ENCODE results near the gene PHKG1. TPM values are rescaled to one million over a fixed set of nuclear protein-coding genes. Genes with fewer than 3 reads are reported as not detected.
A peak's percentile ranks its signal among the peaks of the same experiment; 100 is the strongest.
"Not testable (repeated sequence)": the region's sequence is repeated elsewhere in the genome, so short reads cannot be mapped to it uniquely, and the experiment has no call there.

PHKG1 gene
- 10 to 100 TPM; 11.7 to 27.3 TPM for total RNA-seq

DNA sequence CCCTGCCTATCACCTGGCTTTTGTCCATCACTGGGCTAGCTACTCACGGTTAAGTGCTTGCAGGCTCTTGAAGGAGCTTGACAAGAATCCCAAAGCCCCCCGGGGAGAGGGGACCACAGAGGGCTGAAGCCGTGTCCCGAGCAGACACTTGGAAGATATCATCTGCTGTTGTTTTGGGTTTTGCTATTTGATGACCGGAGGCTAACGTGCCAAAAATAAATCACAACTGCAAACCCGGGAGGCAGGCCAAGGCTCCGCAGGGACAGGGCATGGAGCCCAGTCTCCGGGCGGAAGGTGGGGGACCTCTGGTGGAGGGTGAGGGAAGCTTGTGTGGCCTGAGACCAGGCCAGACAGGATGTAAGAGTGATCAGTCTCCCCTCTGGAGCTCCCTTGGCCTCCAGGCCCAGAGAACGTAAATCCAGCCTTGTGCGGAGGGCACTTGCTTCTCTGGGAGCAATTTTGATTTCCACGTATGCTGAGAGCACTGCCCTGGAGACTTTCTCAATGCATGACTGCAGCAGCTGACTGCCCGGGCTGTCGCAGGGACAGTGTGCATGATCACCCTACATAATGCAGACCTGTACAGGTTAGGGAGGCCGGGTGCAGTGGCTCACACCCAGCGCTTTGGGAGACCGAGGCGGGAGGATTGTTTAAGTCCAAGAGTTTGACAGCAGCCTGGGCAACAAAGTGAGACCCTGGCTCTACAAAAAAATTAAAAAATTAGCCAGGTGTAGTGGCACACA lies at the start of gene PHKG1:
Gene PHKG1, minus strand, starts transcription at position 164 of the 743 bp plus-strand sequence. CDS start 4,011 bp downstream, outside the sequence.
- peak within 1 kb of the TSS; percentile 77 to 90 for H3K27ac ChIP-seq
- H3K4me1 ChIP-seq, result peaks cover 0 to 42% of the 10 kb centered on the region in 2 donors
- no peaks in the 10 kb centered on the region for H3K27me3 ChIP-seq
- TF ChIP-seq, protein P1, sequence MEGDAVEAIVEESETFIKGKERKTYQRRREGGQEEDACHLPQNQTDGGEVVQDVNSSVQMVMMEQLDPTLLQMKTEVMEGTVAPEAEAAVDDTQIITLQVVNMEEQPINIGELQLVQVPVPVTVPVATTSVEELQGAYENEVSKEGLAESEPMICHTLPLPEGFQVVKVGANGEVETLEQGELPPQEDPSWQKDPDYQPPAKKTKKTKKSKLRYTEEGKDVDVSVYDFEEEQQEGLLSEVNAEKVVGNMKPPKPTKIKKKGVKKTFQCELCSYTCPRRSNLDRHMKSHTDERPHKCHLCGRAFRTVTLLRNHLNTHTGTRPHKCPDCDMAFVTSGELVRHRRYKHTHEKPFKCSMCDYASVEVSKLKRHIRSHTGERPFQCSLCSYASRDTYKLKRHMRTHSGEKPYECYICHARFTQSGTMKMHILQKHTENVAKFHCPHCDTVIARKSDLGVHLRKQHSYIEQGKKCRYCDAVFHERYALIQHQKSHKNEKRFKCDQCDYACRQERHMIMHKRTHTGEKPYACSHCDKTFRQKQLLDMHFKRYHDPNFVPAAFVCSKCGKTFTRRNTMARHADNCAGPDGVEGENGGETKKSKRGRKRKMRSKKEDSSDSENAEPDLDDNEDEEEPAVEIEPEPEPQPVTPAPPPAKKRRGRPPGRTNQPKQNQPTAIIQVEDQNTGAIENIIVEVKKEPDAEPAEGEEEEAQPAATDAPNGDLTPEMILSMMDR (IDR thresholded peaks at IDR 0.05), result peak; percentile 56 to 81
- DNase-seq (ENCODE audit: low spot score), result peak; percentile 85
- peak within 1 kb of the TSS; percentile 28 to 41 for H3K4me3 ChIP-seq
- no peaks in the 10 kb centered on the region for H3K9me3 ChIP-seq
- no peaks in the 10 kb centered on the region for H3K36me3 ChIP-seq

DNA sequence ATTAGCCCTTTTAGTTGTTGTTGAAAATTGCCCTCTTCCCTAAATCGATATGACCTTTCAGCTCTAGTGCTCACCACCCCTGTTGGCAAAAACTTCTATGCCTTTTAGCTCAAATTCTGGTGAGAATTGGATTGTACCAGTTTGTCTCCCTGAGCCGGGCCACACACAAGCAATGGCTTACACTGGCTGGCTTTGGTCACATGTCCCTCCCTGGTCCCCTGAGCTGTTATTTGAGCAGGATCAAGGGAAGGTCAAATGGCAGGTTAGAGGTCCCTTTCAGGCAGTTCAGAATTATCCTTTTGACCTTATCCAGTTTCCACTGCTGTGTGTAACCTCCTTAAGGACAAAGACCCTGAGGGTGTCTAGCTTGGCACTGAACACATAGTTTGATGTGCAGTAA lies 38.3 kb upstream of the PHKG1 start:
- not testable (repeated sequence) for H3K9me3 ChIP-seq; H3K27me3 ChIP-seq; H3K4me1 ChIP-seq; H3K4me3 ChIP-seq; H3K36me3 ChIP-seq; DNase-seq (ENCODE audit: low spot score); H3K27ac ChIP-seq

DNA sequence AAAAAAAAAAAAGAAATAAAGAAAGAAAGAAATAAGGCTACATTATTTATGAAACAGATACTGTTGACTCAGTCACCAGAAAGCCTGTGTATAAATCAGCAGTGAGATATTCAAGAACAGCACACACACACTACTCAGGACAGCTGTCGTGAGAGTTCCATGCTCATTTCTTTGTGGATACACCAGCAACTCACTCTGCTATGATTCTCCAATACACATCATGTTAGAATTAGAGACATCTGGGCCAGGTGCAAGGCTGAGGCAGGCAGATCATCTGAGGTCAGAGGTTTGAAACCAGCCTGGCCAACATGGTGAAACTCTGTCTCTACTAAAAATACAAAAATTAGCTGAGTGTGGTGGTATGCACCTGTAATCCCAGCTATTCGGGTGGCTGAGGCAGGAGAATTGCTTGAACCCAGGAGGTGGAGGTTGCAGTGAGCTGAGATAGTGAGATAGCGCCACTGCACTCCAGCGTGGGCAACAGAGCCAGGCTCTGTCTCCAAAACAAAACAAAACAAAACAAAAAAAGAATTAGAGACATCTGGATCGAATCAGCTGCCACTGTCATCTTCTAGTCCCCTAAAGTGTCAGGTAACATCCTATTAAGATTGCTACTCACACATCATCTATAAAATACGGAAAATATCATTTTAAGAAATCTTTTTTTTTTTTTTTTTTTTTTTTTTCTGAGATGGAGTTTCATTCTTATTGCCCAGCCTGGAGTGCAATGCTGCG lies 34.7 kb upstream of the PHKG1 start:
- TF ChIP-seq, protein P1 (IDR thresholded peaks at IDR 0.05), result no peak
- no peaks in the 10 kb centered on the region for H3K4me1 ChIP-seq
- H3K9me3 ChIP-seq, result no peaks in the 10 kb centered on the region
- no peaks in the 10 kb centered on the region for H3K27me3 ChIP-seq
- no peaks in the 10 kb centered on the region for H3K36me3 ChIP-seq
- H3K4me3 ChIP-seq, result no peak overlapping the region
- H3K27ac ChIP-seq, result no peak overlapping the region
- no peak for DNase-seq (ENCODE audit: low spot score)

DNA sequence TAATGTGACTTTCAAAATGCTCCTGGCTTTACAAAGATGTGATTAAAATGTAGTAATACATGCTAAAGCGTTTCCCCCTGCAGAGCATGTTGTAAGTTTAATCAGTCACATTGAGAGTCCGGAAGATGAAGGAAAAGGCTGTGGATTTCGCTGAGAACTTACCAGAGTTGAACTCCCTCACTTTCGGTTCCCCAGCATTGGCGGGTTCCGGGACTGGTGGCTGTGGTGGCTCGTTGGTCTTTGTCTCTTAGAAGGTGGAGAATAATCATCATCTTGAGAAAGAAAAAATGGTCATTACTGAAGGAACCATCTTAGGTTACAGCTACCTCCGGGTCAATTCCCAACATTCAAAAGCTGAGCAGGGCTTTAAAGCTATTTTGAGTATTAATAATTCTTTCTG lies 33.1 kb upstream of the PHKG1 start:
- TF ChIP-seq, protein P1 (IDR thresholded peaks at IDR 0.05), result no peak

DNA sequence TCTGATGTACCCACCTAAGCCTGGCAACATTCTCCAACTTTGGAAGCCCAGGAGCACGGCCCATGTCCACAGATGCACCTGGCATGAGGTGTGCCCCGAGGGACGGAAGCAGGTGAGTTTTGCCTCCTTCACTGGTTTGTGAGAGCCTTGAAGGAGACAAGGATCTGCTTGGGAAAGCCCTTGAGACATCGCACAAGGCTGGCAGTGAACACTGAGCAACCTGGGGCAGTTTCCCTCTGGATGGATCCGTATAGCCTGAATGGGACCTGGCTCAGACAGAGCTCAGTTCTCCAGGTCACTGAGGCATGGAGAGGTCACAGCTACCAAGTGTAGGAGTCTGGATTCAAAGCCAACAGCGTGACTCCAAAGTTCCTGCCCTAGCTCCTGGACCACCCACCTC lies 32.2 kb upstream of the PHKG1 start:
- no peaks in the 10 kb centered on the region for H3K27me3 ChIP-seq
- no peak overlapping the region for H3K27ac ChIP-seq
- H3K4me1 ChIP-seq, result no peaks in the 10 kb centered on the region
- TF ChIP-seq, protein P1 (IDR thresholded peaks at IDR 0.05), result no peak
- H3K9me3 ChIP-seq, result no peaks in the 10 kb centered on the region
- no peak overlapping the region for H3K4me3 ChIP-seq
- DNase-seq (ENCODE audit: low spot score), result no peak
- H3K36me3 ChIP-seq, result no peaks in the 10 kb centered on the region

More for the DNA sequence above, 33.1 kb upstream of the PHKG1 start:
- Histone ChIP-seq H3K36me3 (no peaks in the 10 kb centered on the region), H3K9me3 (no peaks in the 10 kb centered on the region), H3K27me3 (no peaks in the 10 kb centered on the region), H3K4me3 (no peak overlapping the region), H3K27ac (no peak overlapping the region), H3K4me1 (no peaks in the 10 kb centered on the region)
- no peak for DNase-seq (ENCODE audit: low spot score)

DNA sequence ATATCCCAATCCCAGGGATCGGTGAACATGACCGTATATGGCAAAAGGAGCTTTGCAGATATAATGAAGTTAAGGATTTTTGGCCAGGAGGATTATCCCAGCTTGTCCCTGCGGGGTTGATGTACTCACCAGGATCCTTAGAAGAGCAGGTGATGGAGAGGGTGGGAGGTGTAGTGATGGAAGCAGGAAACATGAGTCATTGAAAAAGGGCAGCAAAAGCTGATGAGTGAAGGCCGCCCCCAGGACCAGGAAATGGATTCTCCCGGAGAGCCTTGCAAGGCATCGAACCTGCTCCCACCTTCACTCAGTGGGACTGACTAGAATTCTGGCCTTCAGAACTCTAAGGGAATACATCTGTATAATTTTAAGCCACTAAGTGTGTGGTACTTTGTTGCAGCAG lies 28.7 kb upstream of the PHKG1 start:
- no peaks in the 10 kb centered on the region for H3K36me3 ChIP-seq
- TF ChIP-seq, protein P1 (IDR thresholded peaks at IDR 0.05), result no peak
- DNase-seq (ENCODE audit: low spot score), result no peak
- H3K27ac ChIP-seq, result no peak overlapping the region
- no peaks in the 10 kb centered on the region for H3K9me3 ChIP-seq
- H3K27me3 ChIP-seq, result no peaks in the 10 kb centered on the region
- H3K4me1 ChIP-seq, result no peaks in the 10 kb centered on the region
- no peak overlapping the region for H3K4me3 ChIP-seq
